EL (cell line): ENCODE results near the gene PPTC7.
"Not testable (repeated sequence)": the region's sequence is repeated elsewhere in the genome, so short reads cannot be mapped to it uniquely, and the experiment has no call there.

Experiments used
- DNase-seq: peaks from one replicate; pipeline ENCODE4 v3.0.0-alpha.2; 2016

Gene PPTC7

DNA sequence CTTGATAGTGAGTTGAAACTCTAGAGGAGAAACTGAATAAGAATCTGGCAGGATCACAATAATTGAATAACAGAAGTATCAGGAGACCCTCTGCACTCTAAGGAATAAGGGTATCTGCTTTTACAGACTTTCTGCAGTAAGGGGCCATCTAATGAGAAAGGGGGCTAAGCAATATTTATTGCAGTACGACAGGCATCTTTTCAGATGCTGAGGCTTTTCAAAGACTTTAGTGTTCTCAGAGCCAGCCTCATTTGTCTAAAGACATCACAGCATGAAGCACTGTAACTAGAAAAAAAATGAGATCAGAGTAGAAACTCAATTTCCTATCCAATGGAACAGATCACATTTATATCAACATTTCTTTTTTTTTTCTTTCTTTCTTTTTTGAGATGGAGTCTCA is 22.2 kb downstream of the PPTC7 start:
- no peak for DNase-seq

DNA sequence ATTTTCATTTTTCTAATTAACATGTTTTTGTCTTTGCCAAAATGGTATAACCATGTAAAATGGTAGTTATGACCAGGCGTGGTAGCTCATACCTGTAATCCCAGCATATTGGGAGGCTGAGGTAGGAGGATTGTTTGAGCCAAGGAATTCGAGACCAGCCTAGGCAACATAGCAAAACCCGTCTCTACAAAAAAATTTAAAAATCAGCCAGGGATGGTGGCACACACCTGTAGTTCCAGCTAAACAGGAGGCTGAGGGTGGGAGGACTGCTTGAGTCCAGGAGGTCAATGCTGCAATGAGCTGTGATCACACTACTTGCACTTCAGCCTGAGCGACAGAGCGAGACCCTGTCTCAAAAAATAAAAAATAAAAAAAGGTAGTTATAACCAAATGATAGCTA is 23.1 kb downstream of the PPTC7 start:
- no peak for DNase-seq

DNA sequence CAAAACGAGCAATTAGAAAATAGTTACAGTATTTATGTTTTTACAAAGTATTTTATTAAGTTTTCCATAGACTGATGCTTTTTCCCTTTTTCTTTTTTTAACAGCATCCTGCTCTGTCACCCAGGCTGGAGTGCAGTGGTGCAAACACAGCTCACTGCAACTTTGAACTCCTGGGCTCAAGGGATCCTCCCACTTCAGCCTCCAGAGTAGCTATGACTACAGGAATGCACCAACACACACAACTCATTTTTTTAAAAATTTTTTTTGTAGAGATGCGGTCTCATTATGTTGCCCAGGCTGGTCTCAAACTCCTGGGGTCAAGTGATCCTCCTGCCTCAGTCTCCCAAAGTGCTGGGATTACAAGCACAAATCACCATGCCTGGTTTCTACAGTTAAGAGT is 24.2 kb downstream of the PPTC7 start:
- not testable (repeated sequence) for DNase-seq

DNA sequence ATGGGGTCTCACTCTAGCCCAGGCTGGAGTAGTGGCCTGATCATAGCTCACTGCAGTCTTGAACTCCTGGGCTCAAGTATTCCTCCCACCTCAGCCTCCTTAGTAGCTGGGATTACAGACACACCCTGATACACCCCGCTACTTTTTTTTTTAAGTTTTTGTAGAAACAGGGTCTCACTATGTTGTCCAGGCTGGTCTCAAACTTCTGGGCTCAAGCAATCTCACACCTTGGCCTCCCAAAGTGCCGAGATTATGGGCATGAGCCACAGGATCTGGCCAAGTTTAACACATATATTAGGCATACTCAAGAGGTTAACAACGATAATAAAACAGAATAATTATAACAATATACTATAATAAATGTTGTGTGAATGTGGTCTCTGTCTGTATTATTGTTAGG is 25.8 kb downstream of the PPTC7 start:
- no peak for DNase-seq

DNA sequence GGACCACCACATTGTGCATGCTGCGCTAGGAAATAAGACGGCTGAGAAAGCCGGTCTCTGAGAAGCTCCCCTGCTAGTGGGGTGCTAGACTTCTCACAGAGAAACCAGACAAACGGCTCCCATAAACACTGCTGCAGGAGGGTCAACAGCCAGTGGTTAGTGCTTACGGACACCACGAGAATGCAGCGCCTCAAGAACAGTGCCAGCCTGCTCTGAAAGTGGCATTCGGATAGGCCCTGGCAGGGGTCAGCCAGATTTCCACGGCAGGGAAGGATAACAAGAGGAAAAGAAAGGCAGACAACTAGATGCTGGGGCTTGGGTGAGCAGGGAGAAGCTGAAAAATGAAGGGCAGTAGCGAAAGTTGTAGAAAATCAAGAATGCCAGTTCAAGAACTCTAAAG is 26.4 kb downstream of the PPTC7 start:
- DNase-seq = no peak

DNA sequence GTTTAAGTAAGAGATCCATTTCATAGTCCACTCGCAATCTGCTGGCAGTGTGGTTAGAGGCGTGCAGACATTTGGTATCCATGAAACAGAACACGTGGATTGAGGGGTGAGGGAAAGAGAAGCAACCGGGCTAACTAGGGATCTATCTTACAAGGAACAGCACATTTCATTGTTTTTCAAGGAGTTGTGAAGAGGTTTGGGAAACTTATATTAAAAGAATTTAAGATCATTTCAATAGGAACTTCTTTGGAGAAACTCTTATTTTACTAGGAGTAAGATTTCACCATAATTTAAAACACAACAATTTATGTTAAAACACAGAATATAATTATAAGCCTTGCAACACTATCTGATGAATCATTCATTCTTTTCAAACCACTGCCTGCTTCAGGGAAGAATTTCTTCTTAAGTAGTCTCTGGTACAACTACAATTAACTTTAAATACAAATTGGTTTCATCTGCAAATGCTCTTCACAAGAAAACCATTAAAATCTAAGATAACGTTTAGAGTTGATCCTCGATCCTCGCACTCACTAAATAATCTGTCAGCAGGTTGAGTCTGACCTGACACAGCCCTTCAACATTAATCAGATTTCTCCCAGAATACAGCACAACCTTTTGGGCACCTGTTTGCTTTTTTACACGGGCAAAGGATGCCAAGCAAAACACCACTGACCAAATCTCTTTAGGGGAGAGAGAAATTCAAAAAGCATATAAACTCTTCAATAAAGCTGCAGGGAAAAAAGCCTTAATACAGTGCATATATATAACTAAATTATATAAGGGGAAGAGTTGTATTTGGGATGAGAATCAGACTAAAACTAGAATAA is 27.3 kb downstream of the PPTC7 start:
- DNase-seq = peak; percentile 74

DNA sequence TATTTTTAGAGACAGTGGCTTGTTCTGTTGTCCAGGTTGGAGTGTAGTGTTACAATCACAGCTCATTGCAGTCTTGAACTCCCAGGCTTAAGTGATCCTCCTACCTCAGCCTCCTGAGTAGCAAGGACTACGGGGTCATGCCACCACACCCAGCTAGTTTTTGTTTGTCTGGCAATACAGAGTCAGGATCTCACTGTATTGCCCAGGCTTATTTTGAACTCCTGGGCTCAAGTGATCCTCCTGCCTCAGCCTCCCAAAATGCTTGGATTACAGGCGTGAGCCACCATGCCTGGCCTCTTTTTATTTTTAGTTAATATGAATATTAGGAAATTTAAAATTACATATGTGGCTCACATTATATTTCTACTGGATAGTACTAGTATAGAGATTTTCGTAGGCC is 28.9 kb downstream of the PPTC7 start:
- no peak for DNase-seq

DNA sequence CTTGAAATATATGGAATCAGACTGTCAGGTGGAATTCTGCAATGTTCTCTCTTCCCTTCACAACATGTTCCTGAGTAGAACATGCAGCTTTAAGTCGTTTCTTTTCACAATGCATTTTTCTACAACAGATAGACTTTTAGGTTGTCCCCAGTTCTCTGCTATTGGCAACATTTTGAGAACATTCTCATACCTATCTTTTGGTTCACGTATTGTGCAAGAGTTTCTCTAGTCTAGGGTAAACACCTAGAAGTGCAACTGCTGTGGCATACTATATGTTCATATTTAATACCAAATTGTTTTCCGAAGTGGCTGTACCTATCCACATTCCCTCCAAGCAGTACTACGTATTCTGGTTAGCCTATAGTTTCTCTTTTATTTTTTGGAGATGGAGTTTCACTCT is 32.1 kb downstream of the PPTC7 start:
- DNase-seq = no peak

DNA sequence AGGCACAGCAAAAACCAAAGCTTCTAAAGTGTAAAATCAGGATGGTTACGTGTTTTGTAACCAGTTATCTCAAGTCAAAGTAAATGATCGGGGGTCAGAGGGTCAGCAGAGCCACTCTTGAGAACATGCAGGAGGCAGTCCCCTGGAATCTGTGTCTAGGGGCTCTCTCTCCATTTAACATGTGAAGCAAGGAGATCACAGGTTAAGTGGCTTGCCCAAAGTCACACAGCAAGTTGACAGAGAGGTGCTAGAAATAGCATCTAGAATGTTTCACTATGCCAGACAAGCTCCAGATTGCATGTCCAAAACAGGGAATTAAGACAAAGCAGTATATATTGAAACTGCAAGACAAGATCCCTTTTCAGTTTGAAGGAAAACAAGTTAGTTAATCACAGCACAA is 33.4 kb downstream of the PPTC7 start:
- DNase-seq = no peak

DNA sequence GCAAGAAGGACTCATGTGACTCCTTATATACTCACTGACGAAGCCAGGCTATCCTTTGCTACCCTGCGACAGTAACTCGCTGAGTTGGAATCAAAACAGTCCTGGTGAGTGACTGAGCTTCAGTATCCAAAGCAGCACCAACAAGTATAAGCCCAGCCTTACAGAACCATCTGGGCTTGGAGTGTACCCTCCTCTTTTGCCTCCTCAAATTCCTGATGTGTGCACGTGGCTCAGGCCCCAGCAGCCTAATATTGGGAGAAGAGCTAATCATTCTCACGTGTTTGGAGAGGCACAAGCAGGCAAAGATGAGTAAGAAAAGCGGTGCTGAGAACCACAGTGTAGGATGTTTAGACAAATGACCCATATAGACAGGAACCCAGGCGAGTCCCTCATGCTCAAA is 34.4 kb downstream of the PPTC7 start:
- peak; percentile 64 for DNase-seq

DNA sequence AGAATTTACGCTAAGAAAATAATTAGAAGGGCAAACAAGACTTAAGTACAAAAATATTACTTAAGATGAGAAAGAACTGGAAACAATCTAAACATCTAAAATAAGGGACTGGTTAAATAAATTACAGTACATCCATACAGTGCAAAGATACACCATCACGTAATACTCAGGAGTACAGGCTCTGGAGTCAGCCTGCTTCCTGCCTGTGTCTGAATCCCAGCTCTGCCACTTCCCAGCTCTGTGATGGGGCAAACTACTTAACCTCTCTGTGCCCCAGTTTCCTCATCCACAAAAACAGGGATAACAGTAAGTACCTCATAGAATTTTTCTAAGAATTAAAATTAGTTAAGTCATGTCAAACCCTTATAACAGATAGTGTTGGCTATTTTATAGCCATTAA is 36.0 kb downstream of the PPTC7 start:
- DNase-seq = no peak

DNA sequence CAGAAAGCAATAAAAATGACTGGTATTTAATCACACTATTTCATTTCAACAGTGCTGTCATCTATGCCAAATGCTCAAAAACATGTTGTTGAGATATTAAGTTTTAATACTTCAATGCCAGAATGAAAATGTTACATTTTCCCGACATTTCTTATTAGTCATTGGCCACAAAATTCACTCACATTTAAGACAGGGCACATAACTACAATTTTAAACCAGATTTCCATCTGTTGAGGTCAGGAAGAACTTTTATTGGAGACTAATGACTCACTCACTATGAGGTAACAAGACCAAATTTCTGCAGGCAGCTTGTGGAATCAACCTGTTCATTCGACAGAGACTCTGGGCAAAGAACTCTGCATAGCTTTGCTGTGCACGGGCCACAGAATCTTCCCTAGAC is 36.8 kb downstream of the PPTC7 start:
- peak; percentile 94 for DNase-seq

DNA sequence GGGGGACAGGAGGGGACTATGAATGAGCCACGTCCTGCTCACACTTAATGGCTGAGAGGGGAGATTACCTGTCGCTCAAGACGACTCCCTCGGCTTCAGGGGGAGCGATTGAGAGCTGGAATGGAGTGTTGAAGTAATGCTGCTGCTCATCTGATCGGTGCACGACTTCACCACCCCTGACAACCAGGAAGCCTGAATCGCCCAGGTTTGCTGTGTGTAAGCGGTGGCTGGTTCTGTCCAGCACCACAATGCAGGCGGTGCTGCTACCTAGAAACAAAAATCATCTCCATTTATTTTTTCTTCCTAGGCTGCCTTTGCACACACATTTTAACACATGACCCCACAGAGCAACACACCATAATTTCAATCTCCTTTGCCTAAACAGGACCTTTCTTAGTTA is 37.3 kb downstream of the PPTC7 start:
- peak; percentile 18 for DNase-seq

DNA sequence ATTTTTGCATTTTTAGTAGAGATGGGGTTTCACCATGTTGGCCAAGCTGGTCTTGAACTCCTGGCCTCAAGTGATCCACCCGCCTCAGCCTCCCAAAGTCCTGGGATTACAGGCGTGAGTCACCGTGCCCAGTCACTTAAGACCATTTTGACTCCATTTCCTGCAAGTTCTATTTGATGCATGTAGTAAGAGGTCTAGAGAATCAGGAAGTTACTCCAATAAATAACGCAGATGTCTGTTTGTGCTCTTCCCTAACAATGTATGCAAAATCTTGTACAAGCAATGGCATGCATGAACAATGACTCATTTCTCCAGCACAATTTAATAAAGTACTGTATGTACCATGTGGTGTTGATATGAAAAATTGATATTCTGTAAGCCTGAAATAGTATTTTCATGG is 37.9 kb downstream of the PPTC7 start:
- peak; percentile 94 for DNase-seq

DNA sequence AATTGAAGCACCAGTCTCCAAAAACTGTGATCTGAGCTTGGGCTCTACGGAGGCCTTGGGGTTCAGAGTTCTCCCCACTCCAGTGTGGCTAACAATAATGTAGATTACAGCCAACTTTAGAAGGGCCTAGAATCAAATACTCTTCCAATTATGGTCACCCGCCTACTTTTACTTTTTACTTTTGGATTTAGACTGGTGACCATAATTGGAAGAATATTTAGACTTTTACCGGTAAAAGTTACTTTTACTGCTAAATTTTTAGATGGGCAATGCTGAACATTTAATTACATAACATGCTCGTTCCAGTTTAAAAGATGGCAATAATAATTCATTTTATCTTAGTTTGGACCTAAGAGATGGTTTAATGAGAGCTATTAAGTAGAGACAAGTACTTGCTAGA is 39.2 kb downstream of the PPTC7 start:
- DNase-seq = no peak

DNA sequence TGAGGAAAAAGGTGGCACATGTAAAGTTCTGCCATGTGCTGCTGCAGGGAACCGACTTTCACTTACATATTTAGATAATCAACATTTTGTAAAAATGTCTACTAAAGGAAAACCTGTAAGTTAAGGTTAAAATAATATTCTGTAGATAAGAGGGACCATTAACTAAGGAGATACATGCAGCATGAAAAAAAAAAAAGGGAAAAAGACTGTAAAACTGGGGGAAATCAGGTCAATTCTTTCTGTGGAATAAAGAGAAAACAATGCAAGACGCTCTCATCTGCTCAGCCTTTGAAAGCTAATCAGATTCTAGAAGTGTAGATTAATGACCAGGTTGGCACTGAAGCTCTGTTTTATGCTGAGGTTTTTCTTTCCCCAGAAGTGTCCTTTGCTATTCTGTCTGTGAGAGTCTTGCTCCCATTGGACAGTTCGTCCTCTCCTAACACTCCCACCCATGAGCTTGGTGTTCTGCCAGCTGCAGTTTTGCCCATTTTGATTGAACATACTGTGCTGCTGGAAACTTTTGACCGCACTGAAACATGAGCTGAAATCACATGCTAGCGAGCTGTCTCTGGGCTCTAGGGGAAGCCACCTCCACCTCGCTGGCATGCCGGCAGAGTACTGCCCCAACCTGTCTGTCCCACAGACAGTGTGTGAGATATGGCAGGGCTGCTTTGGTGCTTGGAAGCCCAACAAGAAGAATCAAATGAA is 39.7 kb downstream of the PPTC7 start:
- DNase-seq = no peak

DNA sequence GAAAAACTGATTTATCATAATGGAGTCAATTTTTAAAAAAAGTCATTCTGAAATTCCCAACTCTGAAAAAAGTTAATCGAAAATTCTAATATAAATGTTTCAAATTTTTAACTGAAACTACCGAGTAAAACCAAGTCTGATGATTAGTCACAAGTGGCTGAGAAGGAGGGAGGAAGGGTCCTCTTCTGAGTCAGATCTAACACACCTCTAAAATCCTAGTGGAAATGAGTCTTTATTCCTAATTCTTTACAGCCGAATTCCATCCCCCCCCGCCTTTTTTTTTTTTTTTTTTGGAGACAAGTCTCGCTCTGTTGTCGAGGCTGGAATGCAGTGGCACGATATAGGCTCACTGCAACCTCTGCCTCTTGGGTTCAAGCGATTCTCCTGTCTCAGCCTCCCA is 43.1 kb downstream of the PPTC7 start:
- DNase-seq = no peak

DNA sequence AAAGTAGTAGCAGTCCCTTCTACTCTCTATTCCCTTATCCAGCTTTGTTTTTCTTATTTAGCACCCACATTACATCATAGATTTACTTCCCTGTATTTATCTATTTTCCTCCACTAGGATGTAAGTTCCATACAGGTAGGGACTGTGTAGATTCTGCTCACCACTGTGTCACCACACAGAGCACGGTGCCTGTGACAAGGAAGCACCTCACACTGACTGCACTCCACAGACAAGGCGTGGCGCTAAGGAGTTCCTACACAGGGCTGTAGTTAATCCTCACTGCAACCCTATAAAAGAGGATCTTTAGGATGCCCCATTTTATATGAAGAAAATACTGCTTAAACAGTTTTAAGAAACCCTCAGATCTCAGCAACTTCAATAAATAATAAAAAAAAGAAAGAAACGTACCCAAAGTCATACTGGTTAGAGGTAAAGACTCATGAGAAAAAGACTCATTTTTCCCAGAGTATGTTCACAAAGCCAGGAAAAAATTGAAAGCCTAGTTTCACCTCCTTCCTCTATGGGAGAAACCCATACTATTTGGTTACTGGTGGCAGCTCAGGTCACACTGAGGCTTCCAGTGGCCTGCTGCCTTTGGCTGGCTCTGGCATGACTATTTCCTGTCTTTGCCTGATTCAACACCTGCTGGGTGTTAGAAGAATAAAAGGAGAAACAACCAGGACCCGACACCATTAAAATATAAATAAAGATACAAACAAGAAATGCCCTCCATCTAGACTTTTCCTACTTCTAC is 44.1 kb downstream of the PPTC7 start:
- DNase-seq = no peak

DNA sequence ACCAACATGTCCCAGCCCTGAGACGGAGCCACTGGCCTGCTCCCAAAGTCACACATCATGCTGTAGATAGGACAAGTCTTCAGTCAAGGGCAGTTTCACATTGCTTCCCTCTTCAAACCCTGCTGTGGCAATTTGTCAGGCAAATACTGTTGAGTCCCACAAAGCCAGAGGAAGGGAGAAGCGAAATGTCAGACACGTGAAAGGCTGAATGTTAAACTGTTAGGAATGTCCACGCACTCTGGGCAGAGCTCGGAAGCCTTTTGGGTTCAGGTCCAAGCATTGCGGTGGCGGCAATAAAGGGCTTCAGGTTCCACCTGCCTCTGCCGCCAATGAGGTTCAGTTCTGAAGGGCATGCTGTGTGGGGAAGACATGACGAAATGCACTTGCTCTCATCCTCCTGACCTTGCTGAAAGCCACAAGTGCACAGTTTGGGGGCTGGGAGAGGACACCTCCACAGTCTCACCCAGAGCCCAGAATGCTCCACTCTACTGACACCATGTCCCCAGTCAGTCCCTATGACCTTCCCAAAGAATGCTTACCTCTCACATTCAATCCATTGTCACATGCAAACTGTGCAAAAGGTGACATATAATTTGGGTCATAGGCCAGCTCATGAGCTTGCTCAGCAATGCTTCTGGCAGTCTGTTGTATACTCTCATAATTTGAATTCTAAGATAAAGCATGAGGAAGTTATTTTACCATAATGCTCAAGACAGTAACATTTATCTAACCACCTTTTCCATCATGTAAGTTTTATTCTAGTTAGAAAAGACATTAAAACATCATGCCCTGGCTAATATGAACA is 45.3 kb downstream of the PPTC7 start:
- no peak for DNase-seq

DNA sequence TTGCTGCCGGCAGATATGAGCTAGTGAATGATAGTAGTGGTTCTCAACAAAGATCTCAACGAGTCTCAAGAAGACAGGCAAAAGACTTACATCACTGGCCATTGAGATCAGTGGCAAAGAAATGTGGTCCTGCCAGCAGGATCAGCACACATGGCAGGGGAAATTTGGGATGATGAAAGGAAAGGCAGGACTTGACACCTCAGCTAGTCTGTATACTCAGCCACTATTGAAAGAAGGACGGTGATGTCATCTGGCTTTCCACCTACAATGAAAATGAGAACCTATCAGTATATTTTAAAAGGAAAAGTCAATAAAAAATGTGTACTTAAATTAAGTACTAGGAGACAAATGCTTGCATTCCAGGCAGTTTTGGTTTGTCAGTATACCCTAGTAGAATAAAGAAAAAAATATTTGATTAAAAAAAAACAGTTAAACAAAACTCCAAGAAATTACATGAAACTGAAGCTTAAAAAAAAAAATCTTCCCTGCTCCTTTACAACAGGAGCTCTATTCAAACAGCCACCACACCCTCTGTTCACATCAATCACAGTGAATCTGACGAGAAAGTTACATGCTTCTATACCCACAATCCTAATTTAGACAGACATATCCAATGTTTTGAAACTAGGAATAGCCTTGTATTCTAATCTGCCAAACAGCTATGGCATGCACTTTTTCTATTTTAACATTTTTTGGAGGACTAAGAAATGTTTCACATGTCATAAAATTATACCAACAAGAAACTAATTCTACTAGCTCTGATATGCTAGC is 46.1 kb downstream of the PPTC7 start:
- no peak for DNase-seq

DNA sequence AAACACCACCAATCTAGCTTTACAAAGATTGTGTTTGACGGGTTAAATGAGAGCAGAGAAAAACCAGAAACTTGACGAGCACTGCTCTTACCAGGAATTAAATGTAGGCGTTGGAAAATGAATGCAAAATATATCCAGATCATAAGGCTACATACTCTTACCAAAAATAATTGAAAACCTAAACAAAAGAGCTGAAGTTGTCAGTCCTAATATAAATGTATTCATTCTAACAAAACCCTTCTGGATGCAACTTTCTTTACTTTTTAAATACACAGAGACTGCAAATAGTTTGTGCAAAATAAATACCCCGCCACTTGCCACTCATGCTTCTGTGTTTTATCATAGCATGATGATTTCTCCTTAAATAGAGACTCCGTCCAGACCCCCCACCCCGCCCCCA is 48.3 kb downstream of the PPTC7 start:
- DNase-seq = no peak

DNA sequence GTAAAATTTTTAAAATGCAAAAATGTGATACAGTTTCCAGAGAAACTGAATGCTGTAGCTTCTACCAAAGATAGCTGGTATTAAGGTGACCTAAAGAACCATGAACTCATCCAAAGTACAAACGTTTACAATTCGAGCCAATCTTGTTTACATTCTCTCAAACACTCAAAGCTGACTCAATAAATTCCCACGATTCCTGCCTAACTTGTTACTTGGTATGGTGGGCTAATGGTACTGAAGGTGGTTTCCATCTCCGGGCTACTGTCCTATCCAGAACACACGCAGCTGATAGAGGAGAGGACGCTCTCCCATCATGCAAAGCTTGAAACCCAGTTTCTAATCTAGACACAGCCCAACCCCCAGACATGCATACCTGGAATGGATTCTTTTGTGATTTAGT is 49.5 kb downstream of the PPTC7 start:
- DNase-seq = peak; percentile 38
